Osteoblast (primary cell): ENCODE measurements around the gene PSMB7. TPM values are rescaled to one million over a fixed set of nuclear protein-coding genes. Genes with fewer than 3 reads are reported as not detected.

Experiments used
- DNase-seq: peaks from one replicate; pipeline ENCODE4 v3.0.0; 2011; ENCODE audit warnings: low spot score, mixed read lengths; ENCODE audit not compliant: insufficient read length; ENCODE audit errors: missing footprints
- H2AFZ ChIP-seq: 2 replicates; pipeline ENCODE4 v1.6.0; 2011; ENCODE audit warnings: mild to moderate bottlenecking, low read length
- H3K27ac ChIP-seq: 2 replicates; pipeline ENCODE4 v1.5.1; 2011; ENCODE audit warnings: mild to moderate bottlenecking, low read depth, low read length, moderate library complexity
- H3K27me3 ChIP-seq: 2 replicates; pipeline ENCODE4 v1.6.0; 2012; ENCODE audit warnings: mild to moderate bottlenecking, control low read depth, inconsistent platforms, low read length, moderate library complexity; ENCODE audit not compliant: insufficient read depth
- H3K36me3 ChIP-seq: 2 replicates; pipeline ENCODE4 v1.5.1; 2011; ENCODE audit warnings: mild to moderate bottlenecking, low read length, control low read depth, moderate library complexity; ENCODE audit not compliant: insufficient read depth
- H3K4me1 ChIP-seq: 2 replicates; pipeline ENCODE4 v1.5.1; 2011; ENCODE audit warnings: mild to moderate bottlenecking, low read length, control low read depth, moderate library complexity; ENCODE audit not compliant: insufficient read depth
- H3K4me2 ChIP-seq: 2 replicates; pipeline ENCODE4 v1.6.0; 2011; ENCODE audit warnings: mild to moderate bottlenecking, low read length; ENCODE audit not compliant: insufficient read depth
- H3K4me3 ChIP-seq: fragments of 200-600 bp; sonication (generic); 3 replicates; pipeline ENCODE4 v1.5.1; 2012; ENCODE audit warnings: mild to moderate bottlenecking, low read length, inconsistent platforms; ENCODE audit not compliant: insufficient read depth
- H3K79me2 ChIP-seq: 2 replicates; pipeline ENCODE4 v1.6.0; 2012; ENCODE audit warnings: mild to moderate bottlenecking, low read length, control low read depth, inconsistent platforms; ENCODE audit not compliant: insufficient read depth
- H3K9me3 ChIP-seq: 2 replicates; pipeline ENCODE4 v1.5.1; 2011; ENCODE audit warnings: low read depth, low read length, control low read depth
- H4K20me1 ChIP-seq: 2 replicates; pipeline ENCODE4 v1.6.0; 2012; ENCODE audit warnings: mild to moderate bottlenecking, low read length, control low read depth; ENCODE audit not compliant: insufficient read depth
- total RNA-seq: library from RNA; depleted of rRNA; stranded (reverse); fragments of >200 nt; gene quantifications from 2 replicates; pipeline ENCODE4 v1.2.3, GENCODE V29; 2012
- TF ChIP-seq, protein P1 (sequence below): IDR thresholded peaks from 2 replicates; pipeline ENCODE4 v1.5.1; 2011; ENCODE audit warnings: mild to moderate bottlenecking, low read depth, low read length, moderate library complexity; ENCODE audit errors: extremely low read depth

The PSMB7 gene
- total RNA-seq, 1 donor, result 136 TPM

DNA sequence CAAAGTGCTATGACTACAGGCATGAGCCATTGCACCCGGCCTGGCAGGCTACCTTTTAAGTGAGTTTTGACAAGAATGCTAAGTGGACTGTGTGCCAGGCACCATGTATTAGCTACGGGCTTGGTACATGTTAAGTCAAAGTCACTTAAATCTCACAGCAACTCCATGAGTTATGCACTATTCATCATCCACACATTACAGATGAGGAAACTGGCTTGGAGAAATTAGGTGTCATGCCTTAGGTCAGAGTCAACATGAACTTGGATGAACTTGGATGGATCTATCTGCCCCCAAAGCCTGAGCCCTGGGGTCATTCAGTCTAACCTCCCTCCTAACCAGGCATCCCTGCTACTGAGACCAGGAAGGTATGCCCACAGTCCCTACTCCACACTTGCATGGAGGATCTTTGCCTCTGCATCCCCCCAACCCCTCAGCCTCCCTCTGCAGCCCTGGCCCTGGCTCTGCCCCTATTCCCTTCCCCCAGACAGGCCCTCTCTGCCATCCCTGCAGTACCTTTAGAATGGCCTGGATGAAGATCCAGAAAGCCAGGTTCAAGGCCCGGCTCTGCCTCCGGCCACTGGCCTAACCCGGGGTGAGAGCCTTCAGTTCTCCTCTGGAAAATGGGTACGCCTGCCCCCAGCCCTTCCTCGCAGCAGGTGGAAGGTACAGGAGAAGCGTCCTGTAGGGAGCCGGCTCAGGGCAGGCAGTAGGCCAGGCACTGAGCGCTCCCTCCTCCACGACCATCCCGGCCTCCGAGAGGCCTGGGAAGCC, 34.3 kb upstream of the PSMB7 start:
- H4K20me1 ChIP-seq, result no peaks in the 10 kb centered on the region

DNA sequence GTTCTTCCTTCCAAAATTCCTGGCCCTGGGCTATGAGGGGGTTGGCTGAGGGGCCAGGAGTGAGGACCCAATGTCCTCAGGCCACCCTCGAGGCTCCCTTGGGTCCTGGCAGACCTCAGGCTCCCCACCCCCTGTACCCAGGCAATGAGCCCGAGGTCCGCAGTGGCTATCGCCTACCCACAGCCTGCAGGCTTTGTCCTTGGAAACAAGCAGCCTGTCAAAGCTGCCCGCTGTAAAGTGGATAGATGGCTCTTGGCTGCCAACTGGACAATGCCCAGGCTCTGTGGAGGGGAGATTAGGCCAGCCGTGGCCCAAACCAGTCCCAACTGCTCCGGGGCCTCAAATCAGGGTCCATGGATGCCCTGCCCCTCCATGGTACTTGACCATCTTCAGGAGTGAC, 32.8 kb upstream of the PSMB7 start:
- DNase-seq, result peak; percentile 31
- Histone ChIP-seq H2AFZ (no peak overlapping the region), H3K79me2 (no peaks in the 10 kb centered on the region), H3K36me3 (no peaks in the 10 kb centered on the region), H3K4me3 (no peak overlapping the region), H3K9me3 (no peaks in the 10 kb centered on the region), H3K27ac (no peak overlapping the region), H3K27me3 (peaks cover 19% of the 10 kb centered on the region), H3K4me1 (no peaks in the 10 kb centered on the region), H3K4me2 (no peak overlapping the region), H4K20me1 (no peaks in the 10 kb centered on the region)
- TF ChIP-seq, protein P1, sequence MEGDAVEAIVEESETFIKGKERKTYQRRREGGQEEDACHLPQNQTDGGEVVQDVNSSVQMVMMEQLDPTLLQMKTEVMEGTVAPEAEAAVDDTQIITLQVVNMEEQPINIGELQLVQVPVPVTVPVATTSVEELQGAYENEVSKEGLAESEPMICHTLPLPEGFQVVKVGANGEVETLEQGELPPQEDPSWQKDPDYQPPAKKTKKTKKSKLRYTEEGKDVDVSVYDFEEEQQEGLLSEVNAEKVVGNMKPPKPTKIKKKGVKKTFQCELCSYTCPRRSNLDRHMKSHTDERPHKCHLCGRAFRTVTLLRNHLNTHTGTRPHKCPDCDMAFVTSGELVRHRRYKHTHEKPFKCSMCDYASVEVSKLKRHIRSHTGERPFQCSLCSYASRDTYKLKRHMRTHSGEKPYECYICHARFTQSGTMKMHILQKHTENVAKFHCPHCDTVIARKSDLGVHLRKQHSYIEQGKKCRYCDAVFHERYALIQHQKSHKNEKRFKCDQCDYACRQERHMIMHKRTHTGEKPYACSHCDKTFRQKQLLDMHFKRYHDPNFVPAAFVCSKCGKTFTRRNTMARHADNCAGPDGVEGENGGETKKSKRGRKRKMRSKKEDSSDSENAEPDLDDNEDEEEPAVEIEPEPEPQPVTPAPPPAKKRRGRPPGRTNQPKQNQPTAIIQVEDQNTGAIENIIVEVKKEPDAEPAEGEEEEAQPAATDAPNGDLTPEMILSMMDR, result no peak

More for the DNA sequence above, 34.3 kb upstream of the PSMB7 start:
- Histone ChIP-seq H3K36me3 (no peaks in the 10 kb centered on the region), H3K9me3 (no peaks in the 10 kb centered on the region), H3K4me3 (no peak overlapping the region), H3K4me2 (no peak overlapping the region), H3K27ac (no peak overlapping the region), H2AFZ (no peak overlapping the region), H3K79me2 (no peaks in the 10 kb centered on the region), H3K27me3 (peaks cover 24% of the 10 kb centered on the region), H3K4me1 (no peaks in the 10 kb centered on the region)
- DNase-seq, result peak; percentile 88
- TF ChIP-seq, protein P1, result no peak

DNA sequence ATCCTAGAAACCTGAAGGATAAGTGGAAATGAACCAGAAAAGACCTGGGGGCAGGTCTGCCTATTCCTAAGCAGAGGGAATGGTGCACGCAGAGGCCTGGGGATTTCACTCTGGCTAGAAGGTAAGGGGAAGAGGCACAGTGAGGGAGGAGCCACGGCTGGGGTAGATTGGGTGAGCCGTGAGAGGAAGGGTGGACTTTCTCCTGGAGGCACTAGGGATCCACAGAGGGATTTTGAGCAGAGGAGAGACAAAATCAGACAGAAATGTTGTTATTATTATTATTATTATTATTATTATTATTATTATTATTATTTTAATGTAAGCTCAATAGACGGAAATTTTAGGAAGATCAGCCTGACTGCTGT, 32.0 kb upstream of the PSMB7 start:
- H3K27me3 ChIP-seq, result peaks cover 18% of the 10 kb centered on the region
- H3K36me3 ChIP-seq, result no peaks in the 10 kb centered on the region
- H3K4me2 ChIP-seq, result no peak overlapping the region
- DNase-seq, result peak; percentile 25
- TF ChIP-seq, protein P1, result no peak
- no peaks in the 10 kb centered on the region for H4K20me1 ChIP-seq
- H3K9me3 ChIP-seq, result no peaks in the 10 kb centered on the region
- H3K4me3 ChIP-seq, result no peak overlapping the region
- H2AFZ ChIP-seq, result no peak overlapping the region
- H3K27ac ChIP-seq, result no peak overlapping the region
- H3K79me2 ChIP-seq, result no peaks in the 10 kb centered on the region
- no peaks in the 10 kb centered on the region for H3K4me1 ChIP-seq

DNA sequence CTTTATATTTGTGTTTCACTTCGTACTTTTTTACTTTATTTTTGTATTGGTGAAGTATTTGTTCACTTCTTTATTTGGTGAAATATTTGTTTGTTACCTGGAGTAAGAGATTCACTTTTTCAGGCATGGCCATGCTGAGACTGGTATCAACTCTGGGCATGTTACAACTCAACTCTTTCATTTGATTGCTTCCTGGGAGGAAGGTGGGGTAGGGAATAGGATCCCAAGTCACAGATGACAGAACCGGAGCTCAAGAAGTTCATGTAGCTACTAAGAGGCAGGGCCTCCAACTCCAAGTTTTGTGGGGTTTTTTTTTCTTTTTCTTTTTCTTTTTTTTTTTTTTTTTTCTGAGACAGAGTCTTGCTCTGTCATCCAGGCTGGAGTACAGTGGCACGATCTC, 28.9 kb upstream of the PSMB7 start:
- Histone ChIP-seq H4K20me1 (no peaks in the 10 kb centered on the region), H2AFZ (no peak overlapping the region), H3K27me3 (peaks cover 3% of the 10 kb centered on the region), H3K27ac (no peak overlapping the region), H3K4me2 (no peak overlapping the region), H3K36me3 (no peaks in the 10 kb centered on the region), H3K9me3 (peaks cover under 1% of the 10 kb centered on the region), H3K4me1 (no peaks in the 10 kb centered on the region), H3K4me3 (no peak overlapping the region), H3K79me2 (no peaks in the 10 kb centered on the region)
- DNase-seq, result no peak
- TF ChIP-seq, protein P1, result no peak
